Loucy (cell line): ENCODE data around the gene CASZ1.

Experiments used
- CTCF ChIP-seq: fragments of 200-600 bp; sonication (generic); conservative IDR thresholded peaks from 2 replicates; pipeline ENCODE4 v1.5.1; 2014; ENCODE audit warnings: mild to moderate bottlenecking, antibody characterized with exemption, low read length
- EZH2phosphoT487 ChIP-seq: fragments of 200-600 bp; IDR thresholded peaks from 2 replicates; pipeline ENCODE4 v1.6.1; 2018; ENCODE audit warnings: antibody characterized with exemption, mild to moderate bottlenecking, moderate library complexity, borderline replicate concordance

DNA sequence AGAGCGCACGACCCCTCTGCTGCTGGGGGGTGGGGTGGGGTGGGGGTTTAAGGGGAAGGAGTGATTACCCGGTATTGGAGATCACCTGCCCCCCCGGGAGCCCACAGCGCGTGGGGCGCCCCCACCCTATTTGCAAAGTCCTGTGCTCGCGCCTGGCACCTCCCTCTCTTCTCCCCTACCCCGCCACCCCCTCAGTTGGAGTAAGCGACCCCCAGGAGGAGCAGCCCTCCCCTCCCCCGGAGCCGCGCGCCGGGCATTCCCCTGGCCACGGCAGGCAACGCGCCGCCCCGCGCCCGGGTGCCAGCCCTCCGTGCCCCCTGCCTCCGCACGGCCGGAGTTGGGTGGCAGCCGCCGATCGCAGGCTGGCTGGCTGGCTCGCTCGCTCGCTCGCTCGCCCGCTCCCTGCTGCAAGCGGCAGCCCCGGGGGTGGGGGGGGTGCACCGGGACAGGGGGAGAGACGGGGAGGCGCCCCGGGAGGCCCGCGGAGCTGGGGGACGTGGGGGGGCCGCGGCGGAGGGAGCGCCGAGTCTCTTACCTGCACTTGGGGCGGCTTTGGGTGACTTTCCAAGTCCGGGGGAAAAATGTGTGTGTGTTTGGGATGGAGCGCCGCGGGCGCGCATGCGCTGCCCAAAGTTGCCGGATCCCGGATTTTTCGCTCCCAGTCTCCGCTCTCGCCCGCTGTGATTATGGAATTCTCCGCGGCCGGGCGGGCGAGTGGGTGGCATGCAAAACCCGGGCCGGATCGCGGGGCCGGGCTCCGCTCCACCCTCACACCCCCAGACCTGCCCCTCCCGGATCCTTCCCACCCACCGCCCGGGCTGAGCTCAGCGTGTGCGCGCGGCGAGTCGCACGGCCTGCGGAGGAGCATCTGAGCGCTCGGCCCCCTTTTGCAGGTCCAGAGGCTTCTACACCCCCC lies at the start of gene CASZ1:
- TF ChIP-seq CTCF (no peak), EZH2phosphoT487 (no peak)
